Liver (tissue), 9 donors: ENCODE results near the gene OSBP2. TPM values are rescaled to one million over a fixed set of nuclear protein-coding genes. Genes with fewer than 3 reads are reported as not detected.

Experiments used
- DNase-seq: peaks from one replicate; pipeline ENCODE4 v3.0.0-alpha.2; 2017; ENCODE audit warnings: low spot score
- H3K27ac ChIP-seq, 2 donors: one replicate each; pipeline ENCODE4 v1.7.0; 2013; ENCODE audit warnings: inconsistent platforms in 2 of 2, low read length in 2 of 2, control low read depth in 1 of 2, low read depth in 1 of 2, mild to moderate bottlenecking in 1 of 2
- H3K27me3 ChIP-seq, 4 donors: one replicate each; pipeline versions ENCODE4 v1.6.1 to v1.7.0; 2013; ENCODE audit warnings: low read length in 3 of 4, inconsistent platforms in 1 of 4, mild to moderate bottlenecking in 1 of 4, moderate library complexity in 1 of 4; ENCODE audit not compliant: control insufficient read depth in 4 of 4, insufficient read depth in 4 of 4
- H3K36me3 ChIP-seq, 4 donors: one replicate each; pipeline versions ENCODE4 v1.6.1 to v1.7.0; 2013; ENCODE audit warnings: low read length in 3 of 4, mild to moderate bottlenecking in 3 of 4, low read depth in 1 of 4, moderate library complexity in 1 of 4; ENCODE audit not compliant: control insufficient read depth in 4 of 4, insufficient read depth in 3 of 4
- H3K4me1 ChIP-seq, 4 donors: one replicate each; pipeline versions ENCODE4 v1.6.1 to v1.7.0; 2013; ENCODE audit warnings: low read length in 3 of 4, mild to moderate bottlenecking in 3 of 4, moderate library complexity in 1 of 4; ENCODE audit not compliant: control insufficient read depth in 4 of 4, insufficient read depth in 4 of 4
- H3K4me3 ChIP-seq, 3 donors: one replicate each; pipeline versions ENCODE4 v1.6.1 to v1.7.0; 2013; ENCODE audit warnings: low read length in 3 of 3, control low read depth in 1 of 3, low read depth in 1 of 3, mild to moderate bottlenecking in 1 of 3
- H3K9ac ChIP-seq, 2 donors: one replicate each; pipeline ENCODE4 v1.7.0; 2013; ENCODE audit warnings: low read length in 2 of 2, mild to moderate bottlenecking in 2 of 2, moderate library complexity in 2 of 2, control low read depth in 1 of 2, low read depth in 1 of 2
- H3K9me3 ChIP-seq, 4 donors: one replicate each; pipeline versions ENCODE4 v1.6.1 to v1.7.0; 2013; ENCODE audit warnings: low read length in 3 of 4; ENCODE audit not compliant: control insufficient read depth in 4 of 4
- CTCF ChIP-seq: fragments of 150-350 bp; IDR thresholded peaks from 2 replicates; pipeline ENCODE4 v1.5.1; 2017; ENCODE audit warnings: improper control_type of control experiment, low read depth, low read length; ENCODE audit not compliant: missing input control
- EGR1 ChIP-seq, 2 donors: IDR thresholded peaks; 2 replicates each; pipeline ENCODE4 v1.6.1; 2016 to 2018; ENCODE audit warnings: antibody characterized with exemption in 2 of 2, low read depth in 2 of 2
- FOXA2 ChIP-seq: IDR thresholded peaks from 2 replicates; pipeline ENCODE4 v1.6.1; 2016; ENCODE audit warnings: antibody characterized with exemption
- GABPA ChIP-seq, 2 donors: IDR thresholded peaks in 1 of 2; conservative IDR thresholded peaks in 1 of 2; 2 replicates each; pipeline ENCODE4 v1.6.1; 2016; ENCODE audit warnings: antibody characterized with exemption in 2 of 2, mild to moderate bottlenecking in 1 of 2, moderate library complexity in 1 of 2
- HNF4A ChIP-seq, 2 donors: conservative IDR thresholded peaks; 2 replicates each; pipeline ENCODE4 v1.6.1; 2016; ENCODE audit warnings: antibody characterized with exemption in 2 of 2, mild to moderate bottlenecking in 2 of 2
- HNF4G ChIP-seq: IDR thresholded peaks from 2 replicates; pipeline ENCODE4 v1.6.1; 2016; ENCODE audit warnings: antibody characterized with exemption
- JUND ChIP-seq, 2 donors: IDR thresholded peaks; 2 replicates each; pipeline ENCODE4 v1.6.1; 2016; ENCODE audit warnings: antibody characterized with exemption in 2 of 2
- MAX ChIP-seq: IDR thresholded peaks from 2 replicates; pipeline ENCODE4 v1.6.1; 2016; ENCODE audit warnings: antibody characterized with exemption
- NR2F2 ChIP-seq: IDR thresholded peaks from 2 replicates; pipeline ENCODE4 v1.6.1; 2016; ENCODE audit warnings: antibody characterized with exemption
- REST ChIP-seq: IDR thresholded peaks from 2 replicates; pipeline ENCODE4 v1.6.1; 2016; ENCODE audit warnings: antibody characterized with exemption, mild to moderate bottlenecking
- RXRA ChIP-seq, 2 donors: IDR thresholded peaks; 2 replicates each; pipeline ENCODE4 v1.6.1; 2017 to 2018; ENCODE audit warnings: antibody characterized with exemption in 2 of 2, mild to moderate bottlenecking in 1 of 2
- TAF1 ChIP-seq: conservative IDR thresholded peaks from 2 replicates; pipeline ENCODE4 v1.6.1; 2016; ENCODE audit warnings: antibody characterized with exemption, mild to moderate bottlenecking
- WGBS: extraction: QIAGEN DNeasy Blood & Tissue Kit; methylation state at CpG from one replicate; pipeline ENCODE4 v1.1.7; 2013; 5-methylcytosine and 5-hydroxymethylcytosine counted together
- polyA plus RNA-seq, 2 donors: library from polyadenylated mRNA; stranded (reverse) in 1 of 2; unstranded in 1 of 2; fragments of 200-250 nt in 1 of 2; fragments of >200 nt in 1 of 2; fragmentation: Nextera tagmentation in 1 of 2; extraction: Ambion mirVana in 1 of 2; gene quantifications; one replicate each; pipeline versions ENCODE4 v1.2.1 to v1.2.3, GENCODE V29; 2013 to 2015
- total RNA-seq, 2 donors: library from RNA; depleted of rRNA; stranded (reverse); fragments of >200 nt; gene quantifications; one replicate each; pipeline ENCODE4 v1.2.3, GENCODE V29; 2014
- TF ChIP-seq, protein P1 (sequence below): IDR thresholded peaks from 2 replicates; pipeline ENCODE4 v1.6.1; 2016; ENCODE audit warnings: antibody characterized with exemption
- donor health status: healthy.
- donor health status: healthy.
- donor health status: healthy.
- donor health status: healthy.
- donor health status: healthy.

OSBP2 gene
- total and polyA plus RNA-seq, 4 donors, result 0.43 to 192 (median 0.86) TPM

GRCh38 chr22:30892286-30892685, 197.6 kb downstream of the OSBP2 start:
- H3K27ac ChIP-seq, result no peak overlapping the region
- H3K27me3 ChIP-seq, result no peaks in the 10 kb centered on the region
- no peak overlapping the region for H3K4me3 ChIP-seq
- TF ChIP-seq CTCF, result no peak
- no peak for TF ChIP-seq HNF4A (conservative IDR thresholded peaks at IDR 0.05)
- TF ChIP-seq NR2F2, result no peak
- TF ChIP-seq EGR1 (IDR thresholded peaks at IDR 0.05; ENCODE audit: low read depth in 2 of 2), result no peak
- no peak for TF ChIP-seq FOXA2
- no peak for TF ChIP-seq RXRA (IDR thresholded peaks at IDR 0.05)
- TF ChIP-seq HNF4G, result no peak
- TF ChIP-seq REST, result no peak
- TF ChIP-seq GABPA (IDR thresholded peaks at IDR 0.05 in 1 of 2, conservative IDR thresholded peaks at IDR 0.05 in 1 of 2), result no peak
- TF ChIP-seq TAF1, result no peak
- TF ChIP-seq, protein P1, sequence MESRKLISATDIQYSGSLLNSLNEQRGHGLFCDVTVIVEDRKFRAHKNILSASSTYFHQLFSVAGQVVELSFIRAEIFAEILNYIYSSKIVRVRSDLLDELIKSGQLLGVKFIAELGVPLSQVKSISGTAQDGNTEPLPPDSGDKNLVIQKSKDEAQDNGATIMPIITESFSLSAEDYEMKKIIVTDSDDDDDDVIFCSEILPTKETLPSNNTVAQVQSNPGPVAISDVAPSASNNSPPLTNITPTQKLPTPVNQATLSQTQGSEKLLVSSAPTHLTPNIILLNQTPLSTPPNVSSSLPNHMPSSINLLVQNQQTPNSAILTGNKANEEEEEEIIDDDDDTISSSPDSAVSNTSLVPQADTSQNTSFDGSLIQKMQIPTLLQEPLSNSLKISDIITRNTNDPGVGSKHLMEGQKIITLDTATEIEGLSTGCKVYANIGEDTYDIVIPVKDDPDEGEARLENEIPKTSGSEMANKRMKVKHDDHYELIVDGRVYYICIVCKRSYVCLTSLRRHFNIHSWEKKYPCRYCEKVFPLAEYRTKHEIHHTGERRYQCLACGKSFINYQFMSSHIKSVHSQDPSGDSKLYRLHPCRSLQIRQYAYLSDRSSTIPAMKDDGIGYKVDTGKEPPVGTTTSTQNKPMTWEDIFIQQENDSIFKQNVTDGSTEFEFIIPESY, result no peak
- TF ChIP-seq MAX, result no peak
- no peak for TF ChIP-seq JUND (IDR thresholded peaks at IDR 0.05)
- H3K4me1 ChIP-seq, result peaks cover 0 to 11% (median 5%) of the 10 kb centered on the region in 4 donors
- H3K9me3 ChIP-seq, result no peaks in the 10 kb centered on the region
- H3K36me3 ChIP-seq, result no peaks in the 10 kb centered on the region
- WGBS, result 97% methylated on average over 8 of the region's 8 CpGs
- no peak overlapping the region for H3K9ac ChIP-seq
- DNase-seq, result no peak

DNA sequence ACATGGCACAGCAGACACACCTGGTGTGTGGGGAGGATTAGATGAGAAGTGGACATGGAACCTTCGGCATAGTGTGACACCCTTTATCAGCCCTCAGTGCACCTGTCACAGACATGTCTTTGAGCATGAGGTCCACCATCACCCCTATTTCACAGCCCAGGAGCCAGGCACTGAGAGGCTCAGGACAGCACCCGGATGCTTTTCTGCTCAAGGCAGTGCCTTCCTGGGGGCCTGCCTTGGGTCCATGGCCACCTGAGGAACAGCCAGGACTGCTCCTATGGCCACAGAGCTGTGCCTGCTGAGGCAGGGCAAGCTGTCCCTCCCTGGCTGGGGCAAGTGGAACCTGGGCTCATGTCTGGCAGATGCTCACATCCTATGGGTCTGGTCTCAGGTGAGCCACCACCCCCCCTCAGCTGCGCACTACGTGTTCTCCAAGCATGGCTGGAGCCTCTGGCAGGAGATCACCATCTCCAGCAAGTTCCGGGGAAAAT, 198.1 kb downstream of the OSBP2 start:
- Histone ChIP-seq H3K36me3 (no peaks in the 10 kb centered on the region), H3K27ac (no peak overlapping the region), H3K9me3 (no peaks in the 10 kb centered on the region), H3K27me3 (no peaks in the 10 kb centered on the region), H3K4me3 (no peak overlapping the region), H3K9ac (no peak overlapping the region), H3K4me1 (peaks cover 0 to 11% (median 5%) of the 10 kb centered on the region in 4 donors)
- WGBS, result 96% methylated on average over 5 of the region's 5 CpGs
- no peak for DNase-seq
- TF ChIP-seq, protein P1, result no peak
- TF ChIP-seq TAF1 (no peak), RXRA (IDR thresholded peaks at IDR 0.05) (no peak), REST (no peak), MAX (no peak), HNF4A (conservative IDR thresholded peaks at IDR 0.05) (no peak), JUND (IDR thresholded peaks at IDR 0.05) (no peak), GABPA (IDR thresholded peaks at IDR 0.05 in 1 of 2, conservative IDR thresholded peaks at IDR 0.05 in 1 of 2) (no peak), EGR1 (IDR thresholded peaks at IDR 0.05; ENCODE audit: low read depth in 2 of 2) (no peak), FOXA2 (no peak), CTCF (no peak)
